Neural cell (in vitro differentiated cells): ENCODE measurements around the gene MAST4. TPM values are rescaled to one million over a fixed set of nuclear protein-coding genes. Genes with fewer than 3 reads are reported as not detected.

ENCODE experiments used
- H2AFZ ChIP-seq: fragments of 200-600, 300-800 bp; sonication (generic), shearing (Covaris generic); 2 replicates; pipeline ENCODE4 v1.6.0; 2014; ENCODE audit warnings: low read depth, mild to moderate bottlenecking, antibody characterized with exemption, low read length, moderate library complexity
- H3F3A ChIP-seq: fragments of 200-600 bp; shearing (Covaris generic); 2 replicates; pipeline ENCODE4 v1.6.1; 2016; ENCODE audit warnings: mild to moderate bottlenecking, moderate library complexity, mixed read lengths, antibody characterized with exemption, low read length; ENCODE audit not compliant: insufficient read depth, poor library complexity, severe bottlenecking
- H3K27ac ChIP-seq: fragments of 200-600, 300-800 bp; sonication (generic), shearing (Covaris generic); 2 replicates; pipeline ENCODE4 v1.5.1; 2014; ENCODE audit warnings: mild to moderate bottlenecking, low read length, moderate library complexity
- H3K27me3 ChIP-seq: fragments of 300-800, 200-600 bp; sonication (generic), shearing (Covaris generic); 2 replicates; pipeline ENCODE4 v1.6.0; 2014; ENCODE audit warnings: mild to moderate bottlenecking, low read depth, low read length, moderate library complexity; ENCODE audit not compliant: insufficient read depth
- H3K36me3 ChIP-seq: fragments of 300-800, 200-600 bp; sonication (generic), shearing (Covaris generic); 2 replicates; pipeline ENCODE4 v1.5.1; 2014; ENCODE audit warnings: mild to moderate bottlenecking, antibody characterized with exemption, low read length, moderate library complexity; ENCODE audit not compliant: insufficient read depth
- H3K4me2 ChIP-seq: fragments of 300-800, 200-600 bp; sonication (generic), shearing (Covaris generic); 2 replicates; pipeline ENCODE4 v1.6.0; 2014; ENCODE audit warnings: mild to moderate bottlenecking, low read length
- H3K4me3 ChIP-seq: fragments of 300-800, 200-600 bp; sonication (generic), shearing (Covaris generic); 2 replicates; pipeline ENCODE4 v1.5.1; 2014; ENCODE audit warnings: mild to moderate bottlenecking, low read length, moderate library complexity
- H3K79me2 ChIP-seq: fragments of 200-600 bp; shearing (Covaris generic); replicated peaks from 2 replicates; pipeline ENCODE4 v1.6.0; 2014; ENCODE audit warnings: mild to moderate bottlenecking, low read length, moderate library complexity; ENCODE audit not compliant: insufficient read depth
- H3K9ac ChIP-seq: fragments of 300-800, 200-600 bp; sonication (generic), shearing (Covaris generic); 2 replicates; pipeline ENCODE4 v1.6.1; 2016; ENCODE audit warnings: mild to moderate bottlenecking, low read length, mixed read lengths
- H3K9me2 ChIP-seq: fragments of 200-600 bp; shearing (Covaris generic); 2 replicates; pipeline ENCODE4 v1.6.1; 2016; ENCODE audit warnings: mild to moderate bottlenecking, low read length, mixed read lengths; ENCODE audit not compliant: insufficient read depth
- H3K9me3 ChIP-seq: fragments of 200-600, 300-800 bp; sonication (generic), shearing (Covaris generic); 2 replicates; pipeline ENCODE4 v1.6.1; 2016; ENCODE audit warnings: mild to moderate bottlenecking, mixed run types, low read length, moderate library complexity, mixed read lengths
- H4K20me1 ChIP-seq: fragments of 200-600 bp; shearing (Covaris generic); 2 replicates; pipeline ENCODE4 v1.6.1; 2016; ENCODE audit warnings: mild to moderate bottlenecking, mixed run types; ENCODE audit not compliant: insufficient read depth
- EP300 ChIP-seq: fragments of 450-650 bp; conservative IDR thresholded peaks from 2 replicates; pipeline ENCODE4 v1.6.1; 2014; ENCODE audit warnings: antibody characterized with exemption, mild to moderate bottlenecking, moderate library complexity; ENCODE audit not compliant: poor library complexity, severe bottlenecking
- EZH2 ChIP-seq: fragments of 200-600, 300-800 bp; shearing (Covaris generic), sonication (generic); IDR thresholded peaks from 2 replicates; pipeline ENCODE4 v1.6.1; 2014; ENCODE audit warnings: antibody characterized with exemption, low read length, borderline replicate concordance, mild to moderate bottlenecking; ENCODE audit not compliant: insufficient read depth, poor library complexity, severe bottlenecking
- MXI1 ChIP-seq: fragments of 450-650 bp; conservative IDR thresholded peaks from 2 replicates; pipeline ENCODE4 v1.6.1; 2014; ENCODE audit warnings: antibody characterized with exemption, mild to moderate bottlenecking; ENCODE audit not compliant: poor library complexity, severe bottlenecking
- POLR2AphosphoS5 ChIP-seq: IDR thresholded peaks from 2 replicates; pipeline ENCODE4 v1.6.1; 2012
- RAD21 ChIP-seq: fragments of 450-650 bp; conservative IDR thresholded peaks from 2 replicates; pipeline ENCODE4 v1.6.1; 2014; ENCODE audit warnings: antibody characterized with exemption, mild to moderate bottlenecking, moderate library complexity
- SMC3 ChIP-seq: fragments of 450-650 bp; conservative IDR thresholded peaks from 2 replicates; pipeline ENCODE4 v1.6.1; 2014; ENCODE audit warnings: antibody characterized with exemption, mild to moderate bottlenecking, moderate library complexity; ENCODE audit not compliant: poor library complexity
- TAF1 ChIP-seq: IDR thresholded peaks from 2 replicates; pipeline ENCODE4 v1.6.1; 2012; ENCODE audit warnings: low read depth
- polyA plus RNA-seq: library from polyadenylated mRNA; depleted of rRNA; stranded (reverse); fragments of >200 nt; gene quantifications from 2 replicates; pipeline ENCODE4 v1.2.3, GENCODE V29; 2014
- TF ChIP-seq, protein P1 (sequence below): fragments of 450-650 bp; IDR thresholded peaks from 2 replicates; pipeline ENCODE4 v1.5.1; 2014; ENCODE audit warnings: antibody characterized with exemption, mild to moderate bottlenecking, moderate library complexity; ENCODE audit not compliant: poor library complexity, severe bottlenecking
- TF ChIP-seq, protein P2 (sequence below): IDR thresholded peaks from 2 replicates; pipeline ENCODE4 v1.6.1; 2012; ENCODE audit warnings: borderline replicate concordance

MAST4 gene
- polyA plus RNA-seq, 1 donor from 2014 or later: 2.3 TPM

- Histone ChIP-seq H3K36me3 (no peaks in the 10 kb centered on the region), H3K27ac (no peak overlapping the region), H2AFZ (no peak overlapping the region), H3K9me2 (no peaks in the 10 kb centered on the region), H3K27me3 (no peaks in the 10 kb centered on the region), H3K79me2 (no peaks in the 10 kb centered on the region), H3K9me3 (no peaks in the 10 kb centered on the region), H3F3A (no peaks in the 10 kb centered on the region), H4K20me1 (no peaks in the 10 kb centered on the region), H3K4me2 (no peak overlapping the region), H3K4me3 (no peak overlapping the region), H3K9ac (no peak overlapping the region)
- no peak for TF ChIP-seq EZH2
- no peak for TF ChIP-seq RAD21
- TF ChIP-seq, protein P1, sequence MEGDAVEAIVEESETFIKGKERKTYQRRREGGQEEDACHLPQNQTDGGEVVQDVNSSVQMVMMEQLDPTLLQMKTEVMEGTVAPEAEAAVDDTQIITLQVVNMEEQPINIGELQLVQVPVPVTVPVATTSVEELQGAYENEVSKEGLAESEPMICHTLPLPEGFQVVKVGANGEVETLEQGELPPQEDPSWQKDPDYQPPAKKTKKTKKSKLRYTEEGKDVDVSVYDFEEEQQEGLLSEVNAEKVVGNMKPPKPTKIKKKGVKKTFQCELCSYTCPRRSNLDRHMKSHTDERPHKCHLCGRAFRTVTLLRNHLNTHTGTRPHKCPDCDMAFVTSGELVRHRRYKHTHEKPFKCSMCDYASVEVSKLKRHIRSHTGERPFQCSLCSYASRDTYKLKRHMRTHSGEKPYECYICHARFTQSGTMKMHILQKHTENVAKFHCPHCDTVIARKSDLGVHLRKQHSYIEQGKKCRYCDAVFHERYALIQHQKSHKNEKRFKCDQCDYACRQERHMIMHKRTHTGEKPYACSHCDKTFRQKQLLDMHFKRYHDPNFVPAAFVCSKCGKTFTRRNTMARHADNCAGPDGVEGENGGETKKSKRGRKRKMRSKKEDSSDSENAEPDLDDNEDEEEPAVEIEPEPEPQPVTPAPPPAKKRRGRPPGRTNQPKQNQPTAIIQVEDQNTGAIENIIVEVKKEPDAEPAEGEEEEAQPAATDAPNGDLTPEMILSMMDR: no peak
- no peak for TF ChIP-seq SMC3
- TF ChIP-seq TAF1: no peak
- TF ChIP-seq, protein P2, sequence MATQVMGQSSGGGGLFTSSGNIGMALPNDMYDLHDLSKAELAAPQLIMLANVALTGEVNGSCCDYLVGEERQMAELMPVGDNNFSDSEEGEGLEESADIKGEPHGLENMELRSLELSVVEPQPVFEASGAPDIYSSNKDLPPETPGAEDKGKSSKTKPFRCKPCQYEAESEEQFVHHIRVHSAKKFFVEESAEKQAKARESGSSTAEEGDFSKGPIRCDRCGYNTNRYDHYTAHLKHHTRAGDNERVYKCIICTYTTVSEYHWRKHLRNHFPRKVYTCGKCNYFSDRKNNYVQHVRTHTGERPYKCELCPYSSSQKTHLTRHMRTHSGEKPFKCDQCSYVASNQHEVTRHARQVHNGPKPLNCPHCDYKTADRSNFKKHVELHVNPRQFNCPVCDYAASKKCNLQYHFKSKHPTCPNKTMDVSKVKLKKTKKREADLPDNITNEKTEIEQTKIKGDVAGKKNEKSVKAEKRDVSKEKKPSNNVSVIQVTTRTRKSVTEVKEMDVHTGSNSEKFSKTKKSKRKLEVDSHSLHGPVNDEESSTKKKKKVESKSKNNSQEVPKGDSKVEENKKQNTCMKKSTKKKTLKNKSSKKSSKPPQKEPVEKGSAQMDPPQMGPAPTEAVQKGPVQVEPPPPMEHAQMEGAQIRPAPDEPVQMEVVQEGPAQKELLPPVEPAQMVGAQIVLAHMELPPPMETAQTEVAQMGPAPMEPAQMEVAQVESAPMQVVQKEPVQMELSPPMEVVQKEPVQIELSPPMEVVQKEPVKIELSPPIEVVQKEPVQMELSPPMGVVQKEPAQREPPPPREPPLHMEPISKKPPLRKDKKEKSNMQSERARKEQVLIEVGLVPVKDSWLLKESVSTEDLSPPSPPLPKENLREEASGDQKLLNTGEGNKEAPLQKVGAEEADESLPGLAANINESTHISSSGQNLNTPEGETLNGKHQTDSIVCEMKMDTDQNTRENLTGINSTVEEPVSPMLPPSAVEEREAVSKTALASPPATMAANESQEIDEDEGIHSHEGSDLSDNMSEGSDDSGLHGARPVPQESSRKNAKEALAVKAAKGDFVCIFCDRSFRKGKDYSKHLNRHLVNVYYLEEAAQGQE: no peak
- no peak for TF ChIP-seq POLR2AphosphoS5
- no peak for TF ChIP-seq EP300
Measured at GRCh38 chr5:66909364-66909763, 313.2 kb downstream of the MAST4 start.

GRCh38 chr5:66912787-66913186, 316.6 kb downstream of the MAST4 start:
- no peak overlapping the region for H2AFZ ChIP-seq
- no peaks in the 10 kb centered on the region for H3K9me3 ChIP-seq
- H3K4me3 ChIP-seq: no peak overlapping the region
- no peaks in the 10 kb centered on the region for H3K79me2 ChIP-seq
- no peaks in the 10 kb centered on the region for H3K27me3 ChIP-seq
- H3K27ac ChIP-seq: no peak overlapping the region
- no peaks in the 10 kb centered on the region for H4K20me1 ChIP-seq
- TF ChIP-seq RAD21 (no peak), MXI1 (no peak), POLR2AphosphoS5 (no peak), SMC3 (no peak), EZH2 (no peak), TAF1 (no peak), EP300 (no peak)
- TF ChIP-seq, protein P1: no peak
- TF ChIP-seq, protein P2: no peak
- no peaks in the 10 kb centered on the region for H3F3A ChIP-seq
- H3K9ac ChIP-seq: no peak overlapping the region
- no peak overlapping the region for H3K4me2 ChIP-seq
- H3K9me2 ChIP-seq: no peaks in the 10 kb centered on the region
- H3K36me3 ChIP-seq: no peaks in the 10 kb centered on the region
